Tibial artery (tissue), 4 donors: ENCODE data around the gene EXOC6B.

Source experiments
- DNase-seq, 2 donors: peaks; one replicate each; pipeline ENCODE4 v3.0.0-alpha.2; 2019
- H3K27ac ChIP-seq, 2 donors: fragments of 200-600 bp; sonication (generic) in 1 of 2; 1 replicate in 1 of 2; 2 replicates in 1 of 2; pipeline ENCODE4 v1.5.1; 2018 to 2019; ENCODE audit warnings: mild to moderate bottlenecking in 1 of 2
- H3K27me3 ChIP-seq, 2 donors: fragments of 200-600 bp; sonication (generic) in 1 of 2; one replicate each; pipeline versions ENCODE4 v1.5.1 to v1.6.0; 2016 to 2019
- H3K36me3 ChIP-seq, 3 donors: fragments of 200-600 bp; sonication (generic) in 2 of 3; one replicate each; pipeline ENCODE4 v1.5.1; 2016 to 2019; ENCODE audit warnings: mild to moderate bottlenecking in 2 of 3
- H3K4me1 ChIP-seq, 4 donors: fragments of 200-600 bp; sonication (generic) in 2 of 4; 1 replicate in 3 of 4; 2 replicates in 1 of 4; pipeline ENCODE4 v1.5.1; 2016 to 2019
- H3K4me3 ChIP-seq, 2 donors: fragments of 200-600 bp; sonication (generic) in 1 of 2; 1 replicate in 1 of 2; 2 replicates in 1 of 2; pipeline ENCODE4 v1.5.1; 2018 to 2019; ENCODE audit warnings: mild to moderate bottlenecking in 2 of 2
- H3K9me3 ChIP-seq, 3 donors: fragments of 200-600 bp; sonication (generic) in 1 of 3; one replicate each; pipeline ENCODE4 v1.5.1; 2016 to 2019
- CTCF ChIP-seq, 2 experiments: fragments of 200-600 bp in 1 of 2; fragments of 450-650 bp in 1 of 2; IDR thresholded peaks; one replicate each; pipeline ENCODE4 v1.5.1; 2017 to 2019; ENCODE audit warnings: antibody characterized with exemption in 2 of 2, mild to moderate bottlenecking in 1 of 2, moderate library complexity in 1 of 2
- intact Hi-C: fragments of 100-400 bp; cut with DNase I; formaldehyde crosslinking; loops from one replicate; pipeline ENCODE4 v1.15.0; 2023; ENCODE audit warnings: low total_unique reads

The EXOC6B gene

DNA sequence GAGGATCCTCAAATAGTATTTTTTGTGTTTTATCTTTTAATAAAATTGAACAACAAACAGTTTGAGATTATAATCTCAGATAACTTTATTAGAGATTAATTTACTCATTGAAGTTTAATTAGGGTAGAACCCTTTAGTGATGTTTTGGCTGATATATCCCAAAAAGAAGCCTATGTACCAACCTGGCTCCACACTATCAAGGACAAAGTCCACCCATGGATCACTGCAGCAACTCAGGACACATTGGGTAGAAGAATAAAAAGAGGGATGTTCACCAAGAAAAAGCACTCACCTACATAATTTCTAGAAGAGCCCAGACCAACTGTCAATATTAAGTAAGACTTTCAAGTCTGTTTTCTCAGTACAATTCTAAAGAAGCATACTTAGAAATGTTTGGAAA, 112.9 kb downstream of the EXOC6B start:
- intact Hi-C loops, result no loop called here
- H3K27me3 ChIP-seq, result no peaks in the 10 kb centered on the region

DNA sequence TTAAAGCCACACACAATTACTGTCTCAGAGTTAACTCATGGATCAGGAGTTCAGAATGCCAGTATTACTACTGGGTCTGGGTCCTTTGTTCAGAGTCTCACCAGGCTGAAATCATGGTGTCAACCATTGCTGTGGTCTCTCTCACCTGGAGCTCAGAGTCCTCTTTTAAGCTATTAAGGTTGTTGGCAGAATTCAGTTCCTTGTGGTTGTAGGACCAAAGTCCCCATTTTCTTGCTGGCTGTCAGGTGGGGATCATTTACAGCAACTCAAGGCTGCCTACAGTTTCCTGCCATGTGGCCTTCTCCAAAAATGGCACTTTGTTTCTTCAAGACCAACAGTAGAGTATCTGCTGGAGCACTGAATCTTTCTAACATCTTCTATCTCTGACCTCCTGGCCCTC, 113.5 kb downstream of the EXOC6B start:
- Histone ChIP-seq H3K27me3 (no peaks in the 10 kb centered on the region), H3K27ac (no peak overlapping the region), H3K36me3 (peaks cover 0 to 18% (median 0%) of the 10 kb centered on the region in 3 donors), H3K4me1 (no peaks in the 10 kb centered on the region), H3K9me3 (no peaks in the 10 kb centered on the region), H3K4me3 (no peak overlapping the region)
- DNase-seq, result no peak
- intact Hi-C loops, result no loop called here
- no peak for TF ChIP-seq CTCF (IDR thresholded peaks at IDR 0.05)

More for the DNA sequence above, 112.9 kb downstream of the EXOC6B start:
- Histone ChIP-seq H3K4me3 (no peak overlapping the region), H3K9me3 (no peaks in the 10 kb centered on the region), H3K36me3 (peaks cover 0 to 25% (median 2%) of the 10 kb centered on the region in 3 donors), H3K27ac (no peak overlapping the region), H3K4me1 (no peaks in the 10 kb centered on the region)
- DNase-seq, result no peak
- no peak for TF ChIP-seq CTCF (IDR thresholded peaks at IDR 0.05)

DNA sequence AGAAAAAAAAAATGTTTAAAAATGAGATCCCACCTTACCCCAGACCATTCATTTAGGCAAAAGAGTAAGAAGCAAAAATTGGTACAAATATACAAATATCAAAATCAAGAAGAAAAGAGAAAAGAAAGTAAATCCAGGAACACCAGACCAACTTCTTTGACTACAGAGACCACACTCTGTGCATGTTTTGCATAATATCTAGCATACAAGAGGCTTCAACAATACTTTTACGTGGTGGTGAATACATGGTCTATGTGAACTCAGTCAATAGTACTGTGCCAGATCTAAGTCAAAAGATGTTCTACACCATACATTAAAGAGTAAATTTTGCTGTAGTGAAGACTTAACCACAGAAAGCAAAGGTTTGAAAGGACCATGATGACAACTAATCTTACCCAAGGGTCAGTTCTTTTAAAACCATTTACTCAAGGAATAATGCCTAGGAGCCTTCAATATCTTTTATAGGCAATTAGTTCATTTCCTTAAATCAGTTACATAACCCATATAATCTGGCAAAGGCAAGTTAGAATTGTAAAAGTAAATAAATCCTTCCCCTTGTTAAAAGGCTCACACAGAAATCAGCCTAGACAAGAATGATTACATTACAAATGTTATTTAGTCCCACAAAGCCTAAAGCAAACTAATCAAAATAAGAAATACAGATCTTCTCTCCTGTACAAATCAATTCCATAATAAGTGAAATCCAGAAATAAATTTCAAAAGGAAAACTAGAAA, 115.2 kb downstream of the EXOC6B start:
- Histone ChIP-seq H3K4me1 (no peaks in the 10 kb centered on the region), H3K36me3 (peaks cover 0 to 17% (median 3%) of the 10 kb centered on the region in 3 donors), H3K27ac (no peak overlapping the region), H3K27me3 (no peaks in the 10 kb centered on the region), H3K4me3 (no peak overlapping the region), H3K9me3 (no peaks in the 10 kb centered on the region)
- TF ChIP-seq CTCF (IDR thresholded peaks at IDR 0.05), result no peak
- intact Hi-C loops, result no loop called here
- DNase-seq, result no peak

DNA sequence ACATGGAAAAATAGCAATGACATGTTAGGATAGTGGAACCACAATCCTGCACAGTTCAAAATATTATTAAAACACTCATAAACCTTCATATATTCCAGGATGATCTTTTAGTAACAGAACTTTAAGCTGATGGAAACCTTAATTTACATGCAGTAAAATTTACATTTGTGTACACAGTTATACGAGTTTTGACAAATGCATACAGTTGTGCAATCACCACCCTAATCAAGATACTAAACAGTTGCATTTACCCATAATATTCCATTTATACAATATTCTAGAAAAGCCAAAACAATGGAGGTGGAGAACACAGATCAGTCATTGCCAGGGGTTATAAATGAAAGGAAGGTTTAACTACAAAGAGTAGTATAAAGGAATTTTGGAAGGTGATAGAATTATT, 117.6 kb downstream of the EXOC6B start:
- no peaks in the 10 kb centered on the region for H3K27me3 ChIP-seq
- TF ChIP-seq CTCF (IDR thresholded peaks at IDR 0.05), result no peak
- H3K4me3 ChIP-seq, result no peak overlapping the region
- intact Hi-C loops, result no loop called here
- H3K9me3 ChIP-seq, result no peaks in the 10 kb centered on the region
- no peaks in the 10 kb centered on the region for H3K4me1 ChIP-seq
- DNase-seq, result no peak
- no peak overlapping the region for H3K27ac ChIP-seq
- H3K36me3 ChIP-seq, result peaks cover 0 to 14% (median 3%) of the 10 kb centered on the region in 3 donors

DNA sequence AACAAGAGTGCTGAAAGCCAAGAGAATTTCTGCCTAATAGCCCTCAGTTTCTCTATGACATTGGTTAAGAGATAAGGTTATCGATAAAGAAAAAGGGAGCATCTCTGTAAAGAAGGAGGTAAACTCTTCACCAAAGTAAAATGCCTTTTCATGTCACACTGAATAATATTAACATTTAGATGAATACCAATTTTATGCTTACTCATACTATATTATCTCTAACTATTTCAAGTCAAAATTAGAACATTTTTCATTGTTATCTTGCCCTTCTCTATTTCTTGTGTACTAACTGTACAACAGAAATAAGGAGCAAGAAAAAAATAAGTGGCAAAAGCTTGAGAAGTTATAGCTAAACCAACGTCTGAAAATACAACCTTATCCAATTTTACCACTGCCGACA, 127.5 kb downstream of the EXOC6B start:
- no peaks in the 10 kb centered on the region for H3K9me3 ChIP-seq
- H3K27me3 ChIP-seq, result no peaks in the 10 kb centered on the region
- intact Hi-C loops, result no loop called here
- H3K27ac ChIP-seq, result no peak overlapping the region
- no peak for DNase-seq
- no peak for TF ChIP-seq CTCF (IDR thresholded peaks at IDR 0.05)
- peaks cover 0 to 7% (median 0%) of the 10 kb centered on the region in 3 donors for H3K36me3 ChIP-seq
- no peak overlapping the region for H3K4me3 ChIP-seq
- H3K4me1 ChIP-seq, result no peaks in the 10 kb centered on the region
